GM19324 (cell line): Measurements from ENCODE around the gene MSX1.
"Not testable (repeated sequence)": the region's sequence is repeated elsewhere in the genome, so short reads cannot be mapped to it uniquely, and the experiment has no call there.

Source experiments
- ATAC-seq: cut with Tn5 transposase; IDR thresholded peaks from one replicate; pipeline ENCODE4 v1.9.1; 2021; ENCODE audit warnings: mild to moderate bottlenecking, moderate library complexity; ENCODE audit not compliant: unreplicated experiment, low FRiP score

Gene MSX1

GRCh38 chr4:4859325-4859798 lies at the start of gene MSX1:
TSS of gene MSX1 (plus strand) at chr4:4859665. CDS start at chr4:4859900, 235 bp downstream.
- peak; percentile 81 for ATAC-seq

GRCh38 chr4:4810092-4810774 lies 49.2 kb upstream of the MSX1 start:
- no peak for ATAC-seq

- no peak for ATAC-seq
Measured at GRCh38 chr4:4810778-4811177, 48.7 kb upstream of the MSX1 start.

GRCh38 chr4:4812145-4812794 lies 47.2 kb upstream of the MSX1 start:
- ATAC-seq = no peak

- no peak for ATAC-seq
Measured at GRCh38 chr4:4818415-4819212, 40.9 kb upstream of the MSX1 start.

GRCh38 chr4:4819213-4819606 lies 40.3 kb upstream of the MSX1 start:
- ATAC-seq = no peak

GRCh38 chr4:4820261-4820660 lies 39.2 kb upstream of the MSX1 start:
- ATAC-seq = no peak

GRCh38 chr4:4820739-4821138 lies 38.7 kb upstream of the MSX1 start:
- ATAC-seq = no peak

- ATAC-seq = no peak
Measured at GRCh38 chr4:4821577-4821976, 37.9 kb upstream of the MSX1 start.

- not testable (repeated sequence) for ATAC-seq
Measured at GRCh38 chr4:4822286-4822685, 37.2 kb upstream of the MSX1 start.

- ATAC-seq = no peak
Measured at GRCh38 chr4:4823621-4824162, 35.8 kb upstream of the MSX1 start.

GRCh38 chr4:4824232-4824631 lies 35.2 kb upstream of the MSX1 start:
- ATAC-seq = no peak

GRCh38 chr4:4825431-4825830 lies 34.0 kb upstream of the MSX1 start:
- ATAC-seq = no peak

- ATAC-seq = no peak
Measured at GRCh38 chr4:4829837-4830236, 29.6 kb upstream of the MSX1 start.

- no peak for ATAC-seq
Measured at GRCh38 chr4:4831266-4831665, 28.2 kb upstream of the MSX1 start.

- no peak for ATAC-seq
Measured at GRCh38 chr4:4831825-4832224, 27.6 kb upstream of the MSX1 start.

- no peak for ATAC-seq
Measured at GRCh38 chr4:4836044-4836443, 23.4 kb upstream of the MSX1 start.

- ATAC-seq = no peak
Measured at GRCh38 chr4:4837316-4837715, 22.1 kb upstream of the MSX1 start.

- no peak for ATAC-seq
Measured at GRCh38 chr4:4838051-4838935, 21.2 kb upstream of the MSX1 start.
